Endothelial cell of umbilical vein (primary cell): Measurements from ENCODE around the gene CEACAM21. TPM values are rescaled to one million over a fixed set of nuclear protein-coding genes. Genes with fewer than 3 reads are reported as not detected.
A peak's percentile ranks its signal among the peaks of the same experiment; 100 is the strongest.

Source experiments
- BruUV-seq: library from RNA; stranded (reverse); fragments of 400-500 nt; replicated peaks from 2 replicates; lab custom pipeline; 2021; lab: Mats Ljungman, UMichigan
- CTCF ChIA-PET: fragments of 300-600, 350-600 bp; sonication (Branson Sonifier 250); formaldehyde crosslinking; loops from one replicate; lab custom pipeline; 2021; ENCODE audit warnings: antibody characterized with exemption, inconsistent platforms; lab: Charles Lee
- POLR2A ChIA-PET: fragments of 300-600, 350-600 bp; sonication (Branson Sonifier 250); formaldehyde crosslinking; loops from one replicate; lab custom pipeline; 2021; ENCODE audit warnings: antibody characterized with exemption, inconsistent platforms; lab: Charles Lee
- DNase-seq: peaks from one replicate; pipeline ENCODE4 v3.0.0-alpha.2; 2011; ENCODE audit warnings: low read depth, low spot score
- FAIRE-seq: peaks from 2 replicates; lab custom pipeline; 2011; peaks lifted over from hg19 to GRCh38; lab: Jason Lieb, UNC
- H2AFZ ChIP-seq: 2 replicates; pipeline ENCODE4 v1.6.0; 2012; ENCODE audit warnings: low read depth, low read length, control low read depth, inconsistent platforms
- H3K27ac ChIP-seq: 2 replicates; pipeline ENCODE4 v1.5.1; 2011; ENCODE audit warnings: low read depth, mild to moderate bottlenecking, control low read depth, low read length, moderate library complexity; ENCODE audit not compliant: insufficient read depth
- H3K27me3 ChIP-seq, 2 experiments: 2 replicates each; pipeline versions ENCODE4 v1.6.0 to v1.6.1; 2011; ENCODE audit warnings: low read length in 2 of 2, mixed read lengths in 1 of 2; ENCODE audit not compliant: control insufficient read depth in 2 of 2, insufficient read depth in 2 of 2
- H3K36me3 ChIP-seq, 2 experiments: 2 replicates in 1 of 2; 3 replicates in 1 of 2; pipeline ENCODE4 v1.5.1; 2011; ENCODE audit warnings: low read length in 2 of 2, mild to moderate bottlenecking in 1 of 2, moderate library complexity in 1 of 2; ENCODE audit not compliant: control insufficient read depth in 2 of 2, insufficient read depth in 2 of 2; ENCODE audit errors: extremely low read depth in 1 of 2
- H3K4me1 ChIP-seq: 3 replicates; pipeline ENCODE4 v1.5.1; 2011; ENCODE audit warnings: mild to moderate bottlenecking, low read length; ENCODE audit not compliant: control insufficient read depth, insufficient read depth; ENCODE audit errors: extremely low read depth
- H3K4me2 ChIP-seq: 2 replicates; pipeline ENCODE4 v1.6.1; 2011; ENCODE audit warnings: low read length, control low read depth, mixed read lengths; ENCODE audit not compliant: insufficient read depth
- H3K4me3 ChIP-seq, 3 experiments: fragments of 200-600 bp in 1 of 3; sonication (generic), shearing (Covaris generic) in 1 of 3; replicated peaks in 1 of 3; 2 replicates each; pipeline ENCODE4 v1.5.1; 2011 to 2016; ENCODE audit warnings: control low read depth in 3 of 3, low read length in 3 of 3, mild to moderate bottlenecking in 2 of 3, inconsistent platforms in 1 of 3, low read depth in 1 of 3, moderate library complexity in 1 of 3; ENCODE audit not compliant: insufficient read depth in 1 of 3
- H3K79me2 ChIP-seq: 2 replicates; pipeline ENCODE4 v1.6.0; 2012; ENCODE audit warnings: low read length, inconsistent platforms; ENCODE audit not compliant: control insufficient read depth, insufficient read depth
- H3K9ac ChIP-seq: replicated peaks from 2 replicates; pipeline ENCODE3; 2011; ENCODE audit warnings: low read length, control low read depth; ENCODE audit not compliant: insufficient read depth; ENCODE audit errors: extremely low read depth
- H3K9me1 ChIP-seq: replicated peaks from 3 replicates; pipeline ENCODE4 v1.6.0; 2011; ENCODE audit warnings: mild to moderate bottlenecking, low read length; ENCODE audit not compliant: control insufficient read depth, insufficient read depth; ENCODE audit errors: extremely low read depth
- H3K9me3 ChIP-seq: replicated peaks from 2 replicates; pipeline ENCODE4 v1.5.1; 2012; ENCODE audit warnings: low read length, inconsistent platforms; ENCODE audit not compliant: control insufficient read depth, insufficient read depth
- H4K20me1 ChIP-seq: replicated peaks from 2 replicates; pipeline ENCODE3; 2011; ENCODE audit warnings: mild to moderate bottlenecking, low read length; ENCODE audit not compliant: control insufficient read depth, insufficient read depth; ENCODE audit errors: extremely low read depth
- EZH2 ChIP-seq: IDR thresholded peaks from 2 replicates; pipeline ENCODE4 v1.6.1; 2012; ENCODE audit warnings: borderline replicate concordance, low read depth, mild to moderate bottlenecking, moderate library complexity, low read length, inconsistent platforms; ENCODE audit not compliant: severe bottlenecking
- FOS ChIP-seq: IDR thresholded peaks from 2 replicates; pipeline ENCODE4 v1.6.1; 2011; ENCODE audit warnings: mild to moderate bottlenecking, low read length, moderate library complexity, borderline replicate concordance; ENCODE audit not compliant: insufficient read depth
- GATA2 ChIP-seq: IDR thresholded peaks from 2 replicates; pipeline ENCODE4 v1.7.0; 2011; ENCODE audit warnings: low read depth, mild to moderate bottlenecking, moderate library complexity, mixed read lengths, low read length; ENCODE audit not compliant: insufficient read length, insufficient read depth
- JUN ChIP-seq: IDR thresholded peaks from 2 replicates; pipeline ENCODE4 v1.6.1; 2011; ENCODE audit warnings: borderline replicate concordance, low read depth; ENCODE audit not compliant: insufficient read length, insufficient read depth
- MYC ChIP-seq: IDR thresholded peaks from one replicate; pipeline ENCODE4 v1.6.1; 2011; ENCODE audit warnings: mild to moderate bottlenecking, low read depth, low read length
- POLR2AphosphoS5 ChIP-seq: IDR thresholded peaks from 2 replicates; pipeline ENCODE4 v1.6.1; 2012; ENCODE audit warnings: low read depth, mild to moderate bottlenecking, control low read depth, low read length, moderate library complexity; ENCODE audit not compliant: insufficient read depth
- dilution Hi-C: fragments of 300-500 bp; cut with MboI; formaldehyde crosslinking; loops from one replicate; pipeline ENCODE4 v1.15.0; 2019; ENCODE audit warnings: low sequenced_read_pairs; ENCODE audit not compliant: extremely low pct_ligation_motif_present
- intact Hi-C: fragments of 100-400 bp; cut with micrococcal nuclease; formaldehyde crosslinking; loops from one replicate; pipeline ENCODE4 v1.10.0; 2022
- polyA plus RNA-seq, 4 experiments: library from polyadenylated mRNA; depleted of rRNA in 3 of 4; stranded (reverse) in 3 of 4; unstranded in 1 of 4; fragments of >200 nt; gene quantifications; 2 replicates each; pipeline versions ENCODE4 v1.2.1 to v1.2.3, GENCODE V29; 2011 to 2012; ENCODE audit warnings: missing spikeins in 1 of 4
- total RNA-seq: library from RNA; stranded (reverse); gene quantifications from 2 replicates; pipeline ENCODE4 v1.2.3, GENCODE V29; 2021
- TF ChIP-seq, protein P1 (sequence below), 2 donors: IDR thresholded peaks; 1 replicate in 1 of 2; 2 replicates in 1 of 2; pipeline ENCODE4 v1.5.1; 2011; ENCODE audit warnings: low read length in 2 of 2, mild to moderate bottlenecking in 2 of 2, moderate library complexity in 2 of 2, control low read depth in 1 of 2, inconsistent platforms in 1 of 2, low read depth in 1 of 2; ENCODE audit not compliant: insufficient read depth in 1 of 2; ENCODE audit errors: extremely low read depth in 1 of 2

CEACAM21 gene
- total and polyA plus RNA-seq, 2 donors (not counting 3 experiments of a cell fraction or from before 2014, with no cell fraction given): 0.81 to 1.7 TPM

DNA sequence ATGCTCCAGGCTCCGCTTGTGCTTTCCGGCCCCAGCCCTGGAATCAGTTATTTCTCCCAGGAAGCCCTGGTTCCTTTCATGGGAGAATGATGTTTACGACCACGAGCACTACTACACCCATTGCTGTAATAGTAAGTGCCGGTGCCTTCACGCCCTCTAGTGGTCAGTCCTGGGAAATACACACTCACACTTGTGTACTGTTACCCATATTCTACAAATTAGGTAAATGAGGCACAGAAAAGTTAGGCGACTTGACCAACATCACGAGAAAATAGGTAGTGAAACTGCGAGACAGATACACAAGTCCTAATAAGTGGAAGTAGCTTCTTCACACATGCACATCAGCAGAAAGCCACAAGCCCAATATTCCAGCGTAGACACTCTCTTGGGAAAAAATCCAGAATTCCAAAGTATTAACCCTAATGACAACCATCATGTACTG is 21.7 kb downstream of the CEACAM21 start:
- DNase-seq: peak; percentile 70
- no peaks in the 10 kb centered on the region for H3K79me2 ChIP-seq
- no peak overlapping the region for H3K27ac ChIP-seq
- POLR2A ChIA-PET: no interaction called here
- peak; percentile 89 for FAIRE-seq
- H3K4me3 ChIP-seq: no peak overlapping the region
- peaks cover 8 to 18% of the 10 kb centered on the region in 2 experiments for H3K27me3 ChIP-seq
- no peak overlapping the region for H2AFZ ChIP-seq
- no TSS peak for BruUV-seq
- no peaks in the 10 kb centered on the region for H4K20me1 ChIP-seq
- no peaks in the 10 kb centered on the region for H3K9me3 ChIP-seq
- H3K4me1 ChIP-seq: peaks cover 5% of the 10 kb centered on the region
- no peak overlapping the region for H3K4me2 ChIP-seq
- CTCF ChIA-PET: interaction anchor here (0.6 to 1.8 kb wide), 18 partner anchors 9 to 157 kb away, joined by 3 to 11 read pairs (median 4); no protein-coding TSS in a partner anchor
- intact Hi-C loops (no loop called here), dilution Hi-C loops (no loop called here)
- TF ChIP-seq POLR2AphosphoS5: no peak
- no peak for TF ChIP-seq JUN
- TF ChIP-seq, protein P1, sequence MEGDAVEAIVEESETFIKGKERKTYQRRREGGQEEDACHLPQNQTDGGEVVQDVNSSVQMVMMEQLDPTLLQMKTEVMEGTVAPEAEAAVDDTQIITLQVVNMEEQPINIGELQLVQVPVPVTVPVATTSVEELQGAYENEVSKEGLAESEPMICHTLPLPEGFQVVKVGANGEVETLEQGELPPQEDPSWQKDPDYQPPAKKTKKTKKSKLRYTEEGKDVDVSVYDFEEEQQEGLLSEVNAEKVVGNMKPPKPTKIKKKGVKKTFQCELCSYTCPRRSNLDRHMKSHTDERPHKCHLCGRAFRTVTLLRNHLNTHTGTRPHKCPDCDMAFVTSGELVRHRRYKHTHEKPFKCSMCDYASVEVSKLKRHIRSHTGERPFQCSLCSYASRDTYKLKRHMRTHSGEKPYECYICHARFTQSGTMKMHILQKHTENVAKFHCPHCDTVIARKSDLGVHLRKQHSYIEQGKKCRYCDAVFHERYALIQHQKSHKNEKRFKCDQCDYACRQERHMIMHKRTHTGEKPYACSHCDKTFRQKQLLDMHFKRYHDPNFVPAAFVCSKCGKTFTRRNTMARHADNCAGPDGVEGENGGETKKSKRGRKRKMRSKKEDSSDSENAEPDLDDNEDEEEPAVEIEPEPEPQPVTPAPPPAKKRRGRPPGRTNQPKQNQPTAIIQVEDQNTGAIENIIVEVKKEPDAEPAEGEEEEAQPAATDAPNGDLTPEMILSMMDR (IDR thresholded peaks at IDR 0.05; ENCODE audit: extremely low read depth in 1 of 2, insufficient read depth in 1 of 2, low read depth in 1 of 2, low read length in 2 of 2): peak; percentile 85 to 89
- TF ChIP-seq EZH2: no peak
- no peak for TF ChIP-seq MYC
- no peak for TF ChIP-seq GATA2
- no peak for TF ChIP-seq FOS
- no peaks in the 10 kb centered on the region for H3K36me3 ChIP-seq
- no peaks in the 10 kb centered on the region for H3K9me1 ChIP-seq
- H3K9ac ChIP-seq: no peak overlapping the region
